Astrocyte (in vitro differentiated cells and primary cell): Measurements from ENCODE around the gene PYGL. TPM values are rescaled to one million over a fixed set of nuclear protein-coding genes. Genes with fewer than 3 reads are reported as not detected.

ENCODE experiments used
- DNase-seq: peaks from one replicate; pipeline ENCODE4 v3.0.0-alpha.2; 2010; ENCODE audit warnings: low read depth
- FAIRE-seq: peaks from 2 replicates; lab custom pipeline; 2011; peaks lifted over from hg19 to GRCh38; lab: Jason Lieb, UNC
- H2AFZ ChIP-seq: 2 replicates; pipeline ENCODE4 v1.6.0; 2012; ENCODE audit warnings: low read depth, low read length, inconsistent platforms
- H3K27ac ChIP-seq: 2 replicates; pipeline ENCODE4 v1.5.1; 2011; ENCODE audit warnings: low read depth, low read length, inconsistent platforms
- H3K27me3 ChIP-seq: 2 replicates; pipeline ENCODE4 v1.6.0; 2011; ENCODE audit warnings: low read length, inconsistent platforms; ENCODE audit not compliant: insufficient read depth
- H3K36me3 ChIP-seq: 2 replicates; pipeline ENCODE4 v1.5.1; 2011; ENCODE audit warnings: low read length, inconsistent platforms; ENCODE audit not compliant: insufficient read depth
- H3K4me1 ChIP-seq: 2 replicates; pipeline ENCODE4 v1.5.1; 2011; ENCODE audit warnings: low read length, inconsistent platforms; ENCODE audit not compliant: insufficient read depth
- H3K4me2 ChIP-seq: 2 replicates; pipeline ENCODE4 v1.6.0; 2012; ENCODE audit warnings: low read length, inconsistent platforms
- H3K4me3 ChIP-seq: 2 replicates; pipeline ENCODE4 v1.5.1; 2011; ENCODE audit warnings: low read depth, mild to moderate bottlenecking, low read length, inconsistent platforms; ENCODE audit not compliant: insufficient read depth
- H3K79me2 ChIP-seq: 2 replicates; pipeline ENCODE4 v1.6.0; 2012; ENCODE audit warnings: mild to moderate bottlenecking, low read length, inconsistent platforms; ENCODE audit not compliant: insufficient read depth
- H3K9ac ChIP-seq: 2 replicates; pipeline ENCODE4 v1.6.0; 2012; ENCODE audit warnings: mild to moderate bottlenecking, low read length, inconsistent platforms
- H3K9me3 ChIP-seq: 2 replicates; pipeline ENCODE4 v1.5.1; 2012; ENCODE audit warnings: low read depth, mild to moderate bottlenecking, low read length, inconsistent platforms; ENCODE audit not compliant: insufficient read depth
- H4K20me1 ChIP-seq: 2 replicates; pipeline ENCODE4 v1.6.0; 2012; ENCODE audit warnings: low read length, inconsistent platforms; ENCODE audit not compliant: insufficient read depth
- H3K27ac Mint-ChIP-seq: one replicate; pipeline ENCODE4 v1.8.0; 2021; ENCODE audit warnings: mild to moderate bottlenecking, mixed read lengths; ENCODE audit not compliant: unreplicated experiment
- H3K27me3 Mint-ChIP-seq: one replicate; pipeline ENCODE4 v1.8.0; 2021; ENCODE audit warnings: low read depth, mixed read lengths; ENCODE audit not compliant: unreplicated experiment
- H3K36me3 Mint-ChIP-seq: one replicate; pipeline ENCODE4 v1.8.0; 2021; ENCODE audit warnings: low read depth, mixed read lengths; ENCODE audit not compliant: unreplicated experiment
- H3K4me1 Mint-ChIP-seq: one replicate; pipeline ENCODE4 v1.8.0; 2021; ENCODE audit warnings: low read depth, mixed read lengths; ENCODE audit not compliant: unreplicated experiment
- H3K4me3 Mint-ChIP-seq: one replicate; pipeline ENCODE4 v1.8.0; 2021; ENCODE audit warnings: mild to moderate bottlenecking, moderate library complexity, mixed read lengths; ENCODE audit not compliant: unreplicated experiment
- H3K9me3 Mint-ChIP-seq: one replicate; pipeline ENCODE4 v1.8.0; 2021; ENCODE audit warnings: mild to moderate bottlenecking, mixed read lengths; ENCODE audit not compliant: unreplicated experiment
- CTCF ChIP-seq: IDR thresholded peaks from 2 replicates; pipeline ENCODE4 v1.5.1; 2011; ENCODE audit warnings: low read depth, mild to moderate bottlenecking, inconsistent platforms, low read length, moderate library complexity; ENCODE audit not compliant: insufficient read depth
- EZH2 ChIP-seq: IDR thresholded peaks from 2 replicates; pipeline ENCODE4 v1.6.1; 2012; ENCODE audit warnings: mild to moderate bottlenecking, low read length, inconsistent platforms; ENCODE audit not compliant: insufficient read depth
- total RNA-seq: library from RNA; stranded (reverse); gene quantifications from 2 replicates; pipeline ENCODE4 v1.2.1, GENCODE V29; 2021

Gene PYGL
- total RNA-seq, 1 donor from 2014 or later, result 97.6 TPM

GRCh38 chr14:50937800-50938199 lies 6.5 kb downstream of the PYGL start:
- Histone ChIP-seq H3K36me3 (no peaks in the 10 kb centered on the region), H3K4me1 (peaks cover 6% of the 10 kb centered on the region), H4K20me1 (no peaks in the 10 kb centered on the region), H3K9me3 (no peaks in the 10 kb centered on the region), H3K79me2 (no peaks in the 10 kb centered on the region), H3K4me2 (no peak overlapping the region), H3K4me3 (no peak overlapping the region), H3K9ac (no peak overlapping the region), H2AFZ (no peak overlapping the region), H3K27ac (no peak overlapping the region), H3K27me3 (no peaks in the 10 kb centered on the region)
- H3K36me3 Mint-ChIP-seq, result peaks cover 11% of the 10 kb centered on the region
- no peak overlapping the region for H3K27ac Mint-ChIP-seq
- no peak for FAIRE-seq
- H3K9me3 Mint-ChIP-seq, result no peaks in the 10 kb centered on the region
- TF ChIP-seq EZH2 (no peak), CTCF (no peak)
- H3K4me1 Mint-ChIP-seq, result peaks cover 23% of the 10 kb centered on the region
- DNase-seq, result no peak
- H3K27me3 Mint-ChIP-seq, result no peaks in the 10 kb centered on the region
- H3K4me3 Mint-ChIP-seq, result no peak overlapping the region

- Mint-ChIP-seq H3K27ac (no peak overlapping the region), H3K36me3 (peaks cover 15% of the 10 kb centered on the region), H3K4me1 (peaks cover 23% of the 10 kb centered on the region), H3K27me3 (no peaks in the 10 kb centered on the region), H3K4me3 (no peak overlapping the region), H3K9me3 (no peaks in the 10 kb centered on the region)
- Histone ChIP-seq H3K9ac (no peak overlapping the region), H3K27me3 (no peaks in the 10 kb centered on the region), H4K20me1 (no peaks in the 10 kb centered on the region), H3K27ac (no peak overlapping the region), H3K4me2 (peak overlapping the region; percentile 9), H3K36me3 (no peaks in the 10 kb centered on the region), H3K4me3 (no peak overlapping the region), H2AFZ (no peak overlapping the region), H3K4me1 (peaks cover 6% of the 10 kb centered on the region), H3K79me2 (no peaks in the 10 kb centered on the region), H3K9me3 (no peaks in the 10 kb centered on the region)
- no peak for TF ChIP-seq EZH2
- TF ChIP-seq CTCF, result no peak
- DNase-seq (peak; percentile 80), FAIRE-seq (peak; percentile 23)
Observed at GRCh38 chr14:50937325-50937724, 7.0 kb downstream of the PYGL start.

- H3K27me3 Mint-ChIP-seq, result no peaks in the 10 kb centered on the region
- H3K4me2 ChIP-seq, result peak overlapping the region; percentile 9
- FAIRE-seq, result no peak
Observed at GRCh38 chr14:50936882-50937281, 7.4 kb downstream of the PYGL start.

More at GRCh38 chr14:50936882-50937281, 7.4 kb downstream of the PYGL start:
- Histone ChIP-seq H3K36me3 (no peaks in the 10 kb centered on the region), H3K9ac (no peak overlapping the region), H3K79me2 (no peaks in the 10 kb centered on the region), H3K4me3 (no peak overlapping the region), H3K9me3 (no peaks in the 10 kb centered on the region), H3K27me3 (no peaks in the 10 kb centered on the region), H4K20me1 (no peaks in the 10 kb centered on the region), H2AFZ (no peak overlapping the region), H3K27ac (no peak overlapping the region), H3K4me1 (peaks cover 6% of the 10 kb centered on the region)
- peaks cover 23% of the 10 kb centered on the region for H3K4me1 Mint-ChIP-seq
- H3K4me3 Mint-ChIP-seq, result no peak overlapping the region
- no peak overlapping the region for H3K27ac Mint-ChIP-seq
- no peak for DNase-seq
- no peaks in the 10 kb centered on the region for H3K9me3 Mint-ChIP-seq
- peaks cover 15% of the 10 kb centered on the region for H3K36me3 Mint-ChIP-seq
- TF ChIP-seq CTCF (no peak), EZH2 (no peak)
